AG09319 (cell line): ENCODE measurements around the gene MAD1L1.

Experiments
- DNase-seq: peaks from one replicate; pipeline ENCODE4 v3.0.0-alpha.2; 2010; ENCODE audit warnings: low read depth; ENCODE audit errors: extremely low read depth
- CTCF ChIP-seq: IDR thresholded peaks from 2 replicates; pipeline ENCODE4 v1.5.1; 2011; ENCODE audit warnings: low read depth, mild to moderate bottlenecking, inconsistent platforms, low read length, moderate library complexity

MAD1L1 gene

GRCh38 chr7:1908823-1909420 is 323.8 kb downstream of the MAD1L1 start:
- DNase-seq: no peak
- TF ChIP-seq CTCF: no peak

GRCh38 chr7:1907751-1908365 is 324.9 kb downstream of the MAD1L1 start:
- TF ChIP-seq CTCF: no peak
- DNase-seq: no peak

GRCh38 chr7:1906988-1907745 is 325.6 kb downstream of the MAD1L1 start:
- no peak for TF ChIP-seq CTCF
- DNase-seq: no peak

GRCh38 chr7:1906087-1906830 is 326.5 kb downstream of the MAD1L1 start:
- DNase-seq: no peak
- no peak for TF ChIP-seq CTCF

- no peak for DNase-seq
- TF ChIP-seq CTCF: no peak
These were observed 330.4 kb downstream of the MAD1L1 start for GRCh38 chr7:1902231-1902855.

- TF ChIP-seq CTCF: no peak
- DNase-seq: no peak
These were observed 331.1 kb downstream of the MAD1L1 start for GRCh38 chr7:1901431-1902210.
